DOHH2 (cell line): Measurements from ENCODE around the gene S100A10.

ENCODE experiments used
- EZH2phosphoT487 ChIP-seq: fragments of 200-600 bp; sonication (generic); IDR thresholded peaks from 2 replicates; pipeline ENCODE4 v1.6.1; 2017; ENCODE audit warnings: borderline replicate concordance, mild to moderate bottlenecking, antibody characterized with exemption, low read length, moderate library complexity, mixed read lengths
- TF ChIP-seq, protein P1 (sequence below): fragments of 200-600 bp; sonication (generic); IDR thresholded peaks from one replicate; pipeline ENCODE4 v1.5.1; 2014; ENCODE audit warnings: antibody characterized with exemption, mild to moderate bottlenecking, low read depth, low read length; ENCODE audit not compliant: poor library complexity, severe bottlenecking

DNA sequence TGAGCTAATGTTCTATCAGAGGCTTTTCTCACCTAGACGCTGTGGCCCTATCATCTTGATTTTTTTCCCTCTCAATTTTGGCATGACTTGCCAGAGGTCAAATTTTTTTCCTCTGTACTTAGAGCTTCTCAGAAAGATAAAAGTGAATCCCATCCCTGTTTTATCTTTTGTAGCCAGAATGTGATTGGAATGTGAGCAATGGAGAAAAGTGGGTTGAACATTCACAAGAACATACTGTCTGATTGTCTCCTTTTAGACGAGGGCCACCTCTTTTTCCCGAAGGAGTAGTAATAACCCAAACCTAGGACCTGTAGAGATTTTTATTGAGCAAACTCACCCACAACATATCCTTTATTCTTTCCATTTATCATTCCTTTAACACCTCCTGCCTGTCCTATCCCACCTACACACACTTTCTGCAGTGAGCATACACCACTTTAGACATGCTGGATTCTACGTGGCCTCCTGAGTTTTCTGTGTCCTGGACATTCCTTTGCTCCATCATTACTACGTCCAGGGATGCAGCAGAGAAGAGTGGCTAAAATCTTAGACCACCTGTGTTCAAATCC is 15.9 kb downstream of the S100A10 start:
- TF ChIP-seq, protein P1, sequence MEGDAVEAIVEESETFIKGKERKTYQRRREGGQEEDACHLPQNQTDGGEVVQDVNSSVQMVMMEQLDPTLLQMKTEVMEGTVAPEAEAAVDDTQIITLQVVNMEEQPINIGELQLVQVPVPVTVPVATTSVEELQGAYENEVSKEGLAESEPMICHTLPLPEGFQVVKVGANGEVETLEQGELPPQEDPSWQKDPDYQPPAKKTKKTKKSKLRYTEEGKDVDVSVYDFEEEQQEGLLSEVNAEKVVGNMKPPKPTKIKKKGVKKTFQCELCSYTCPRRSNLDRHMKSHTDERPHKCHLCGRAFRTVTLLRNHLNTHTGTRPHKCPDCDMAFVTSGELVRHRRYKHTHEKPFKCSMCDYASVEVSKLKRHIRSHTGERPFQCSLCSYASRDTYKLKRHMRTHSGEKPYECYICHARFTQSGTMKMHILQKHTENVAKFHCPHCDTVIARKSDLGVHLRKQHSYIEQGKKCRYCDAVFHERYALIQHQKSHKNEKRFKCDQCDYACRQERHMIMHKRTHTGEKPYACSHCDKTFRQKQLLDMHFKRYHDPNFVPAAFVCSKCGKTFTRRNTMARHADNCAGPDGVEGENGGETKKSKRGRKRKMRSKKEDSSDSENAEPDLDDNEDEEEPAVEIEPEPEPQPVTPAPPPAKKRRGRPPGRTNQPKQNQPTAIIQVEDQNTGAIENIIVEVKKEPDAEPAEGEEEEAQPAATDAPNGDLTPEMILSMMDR, result no peak
- no peak for TF ChIP-seq EZH2phosphoT487
